22Rv1 (cell line): ENCODE results near the gene ZCCHC13.

Experiments used
- H3K27ac ChIP-seq: fragments of 450-650 bp; 2 replicates; pipeline ENCODE4 v1.5.1; 2017
- ZFX ChIP-seq: fragments of 450-650 bp; IDR thresholded peaks from 2 replicates; pipeline ENCODE4 v1.6.1; 2017; ENCODE audit warnings: antibody characterized with exemption, borderline replicate concordance
- TF ChIP-seq, protein P1 (sequence below): fragments of 450-650 bp; IDR thresholded peaks from 2 replicates; pipeline ENCODE4 v1.5.1; 2017; ENCODE audit warnings: mild to moderate bottlenecking

ZCCHC13 gene

DNA sequence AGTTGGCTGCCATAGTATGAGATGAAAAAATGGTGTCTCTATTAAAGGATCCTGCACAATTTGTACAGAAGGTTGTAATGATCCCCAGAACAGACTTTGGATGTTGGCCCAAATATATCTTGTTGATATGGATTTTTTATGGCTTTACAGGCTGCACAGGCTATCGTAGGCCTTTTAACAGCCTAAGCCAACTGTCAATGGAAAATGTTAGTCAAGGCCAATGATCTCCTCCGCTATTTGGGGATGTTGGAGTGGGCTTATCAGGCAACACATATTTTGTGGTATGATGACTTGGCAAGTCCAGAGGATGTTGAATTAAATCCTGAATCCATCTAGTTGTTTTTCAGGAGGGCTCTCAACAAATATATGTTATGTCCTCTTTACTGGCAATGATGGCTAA lies 42.1 kb downstream of the ZCCHC13 start:
- no peak for TF ChIP-seq ZFX
- TF ChIP-seq, protein P1, sequence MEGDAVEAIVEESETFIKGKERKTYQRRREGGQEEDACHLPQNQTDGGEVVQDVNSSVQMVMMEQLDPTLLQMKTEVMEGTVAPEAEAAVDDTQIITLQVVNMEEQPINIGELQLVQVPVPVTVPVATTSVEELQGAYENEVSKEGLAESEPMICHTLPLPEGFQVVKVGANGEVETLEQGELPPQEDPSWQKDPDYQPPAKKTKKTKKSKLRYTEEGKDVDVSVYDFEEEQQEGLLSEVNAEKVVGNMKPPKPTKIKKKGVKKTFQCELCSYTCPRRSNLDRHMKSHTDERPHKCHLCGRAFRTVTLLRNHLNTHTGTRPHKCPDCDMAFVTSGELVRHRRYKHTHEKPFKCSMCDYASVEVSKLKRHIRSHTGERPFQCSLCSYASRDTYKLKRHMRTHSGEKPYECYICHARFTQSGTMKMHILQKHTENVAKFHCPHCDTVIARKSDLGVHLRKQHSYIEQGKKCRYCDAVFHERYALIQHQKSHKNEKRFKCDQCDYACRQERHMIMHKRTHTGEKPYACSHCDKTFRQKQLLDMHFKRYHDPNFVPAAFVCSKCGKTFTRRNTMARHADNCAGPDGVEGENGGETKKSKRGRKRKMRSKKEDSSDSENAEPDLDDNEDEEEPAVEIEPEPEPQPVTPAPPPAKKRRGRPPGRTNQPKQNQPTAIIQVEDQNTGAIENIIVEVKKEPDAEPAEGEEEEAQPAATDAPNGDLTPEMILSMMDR = no peak
- no peak overlapping the region for H3K27ac ChIP-seq

DNA sequence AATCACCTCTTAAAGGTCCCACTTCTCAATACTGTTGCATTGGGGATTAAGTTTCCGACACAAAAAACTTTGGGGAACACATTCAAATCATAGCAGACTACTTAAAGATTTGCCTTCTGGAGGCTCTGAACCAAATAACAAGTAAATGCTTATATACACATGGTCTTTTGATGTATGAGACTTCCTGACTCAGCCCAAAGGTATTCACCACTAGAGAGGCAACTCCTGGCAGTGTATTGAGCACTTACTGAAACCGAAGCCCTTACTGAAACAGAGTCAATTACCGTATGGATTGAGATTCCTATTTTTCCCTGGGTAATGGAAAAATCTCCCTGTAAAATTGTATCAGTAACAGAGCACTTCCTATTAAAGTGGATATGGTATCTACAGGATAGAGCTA lies 45.4 kb downstream of the ZCCHC13 start:
- H3K27ac ChIP-seq = no peak overlapping the region
- no peak for TF ChIP-seq ZFX
- TF ChIP-seq, protein P1 = no peak

DNA sequence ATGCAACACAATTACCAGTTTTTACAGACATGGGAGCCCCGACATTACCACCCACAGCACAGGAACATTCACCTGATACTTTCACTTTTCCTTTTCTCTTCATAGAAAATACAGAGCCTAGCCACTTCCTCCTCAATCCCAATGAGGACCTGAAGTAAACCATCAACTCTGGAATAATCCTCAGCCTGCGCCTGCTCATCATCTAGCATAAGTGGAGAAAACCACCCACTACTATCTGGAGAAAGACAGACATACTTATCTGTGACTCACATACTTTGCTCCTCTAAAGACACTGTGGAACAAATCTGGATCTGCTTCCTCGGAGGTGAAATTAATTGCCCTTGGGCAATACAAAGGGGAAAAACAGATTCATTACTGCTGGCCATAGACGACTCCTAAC lies 47.8 kb downstream of the ZCCHC13 start:
- no peak for TF ChIP-seq ZFX
- TF ChIP-seq, protein P1 = no peak
- H3K27ac ChIP-seq = no peak overlapping the region

DNA sequence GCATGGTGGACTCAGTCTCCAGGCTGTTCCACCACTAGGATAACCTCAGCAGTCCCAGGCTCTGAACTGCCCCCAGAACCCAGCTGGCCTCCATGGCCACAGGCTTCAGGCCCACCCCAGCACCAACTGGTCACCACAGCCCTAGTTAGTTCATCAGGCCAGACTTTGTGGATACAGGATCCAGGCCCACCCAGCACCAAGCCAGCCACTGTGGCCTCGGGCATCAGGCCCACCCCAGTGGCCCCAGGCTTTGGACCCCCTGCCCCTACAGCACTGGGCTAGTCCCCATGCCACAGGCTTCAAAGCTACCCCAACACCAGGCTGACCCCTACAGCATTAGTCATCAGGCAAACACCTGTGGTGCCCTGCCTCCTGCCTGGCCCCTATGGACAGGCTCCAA lies 50.0 kb downstream of the ZCCHC13 start:
- TF ChIP-seq, protein P1 = no peak
- TF ChIP-seq ZFX = no peak
- H3K27ac ChIP-seq = no peak overlapping the region
